Stimulated activated CD8-positive, alpha-beta memory T cell treated with anti-CD3 and anti-CD28 coated beads, Interleukin-15, amount 100 ng/mL, for 4 hours (primary cell): ENCODE measurements around the gene ARID5B.

Experiments
- DNase-seq, 2 donors: peaks; one replicate each; pipeline ENCODE4 v3.0.0-alpha.2; 2020; ENCODE audit warnings: low read depth in 2 of 2

The ARID5B gene

GRCh38 chr10:61903928-61904344 lies 2.4 kb downstream of the ARID5B start:
- no peak for DNase-seq

GRCh38 chr10:61904733-61905725 lies 3.5 kb downstream of the ARID5B start:
- DNase-seq = peak in 1 of 2 donors; percentile 56

GRCh38 chr10:61905837-61906561 lies 4.5 kb downstream of the ARID5B start:
- no peak for DNase-seq

- DNase-seq = no peak
Observed at GRCh38 chr10:61906562-61906901, 5.0 kb downstream of the ARID5B start.

- DNase-seq = no peak
Observed at GRCh38 chr10:61907011-61907410, 5.5 kb downstream of the ARID5B start.

- no peak for DNase-seq
Observed at GRCh38 chr10:61907587-61907986, 6.1 kb downstream of the ARID5B start.

GRCh38 chr10:61910226-61910805 lies 8.8 kb downstream of the ARID5B start:
- DNase-seq = no peak

- no peak for DNase-seq
Observed at GRCh38 chr10:61910894-61911293, 9.4 kb downstream of the ARID5B start.

GRCh38 chr10:61911425-61911824 lies 9.9 kb downstream of the ARID5B start:
- no peak for DNase-seq

- DNase-seq = no peak
Observed at GRCh38 chr10:61912981-61913380, 11.5 kb downstream of the ARID5B start.

GRCh38 chr10:61918140-61918539 lies 16.6 kb downstream of the ARID5B start:
- DNase-seq = no peak

- DNase-seq = no peak
Observed at GRCh38 chr10:61918989-61919388, 17.5 kb downstream of the ARID5B start.

- DNase-seq = no peak
Observed at GRCh38 chr10:61919646-61920215, 18.2 kb downstream of the ARID5B start.

GRCh38 chr10:61921143-61921542 lies 19.6 kb downstream of the ARID5B start:
- no peak for DNase-seq

- no peak for DNase-seq
Observed at GRCh38 chr10:61923210-61923949, 21.9 kb downstream of the ARID5B start.

GRCh38 chr10:61923950-61924274 lies 22.4 kb downstream of the ARID5B start:
- no peak for DNase-seq

- DNase-seq = no peak
Observed at GRCh38 chr10:61929555-61929954, 28.1 kb downstream of the ARID5B start.

- no peak for DNase-seq
Observed at GRCh38 chr10:61931620-61932332, 30.3 kb downstream of the ARID5B start.

- DNase-seq = no peak
Observed at GRCh38 chr10:61933859-61934555, 32.5 kb downstream of the ARID5B start.

GRCh38 chr10:61935077-61935476 lies 33.6 kb downstream of the ARID5B start:
- DNase-seq = no peak
